ENCODE results near the gene LAMTOR2.

GRCh38 chr1:156064615-156065014, 10.0 kb downstream of the LAMTOR2 start:
- TF ChIP-seq RAD21 (conservative IDR thresholded peaks at IDR 0.05) (no peak), SMC3 (conservative IDR thresholded peaks at IDR 0.05; ENCODE audit: poor library complexity) (no peak), CTCF (IDR thresholded peaks at IDR 0.05; ENCODE audit: poor library complexity, severe bottlenecking) (no peak), EZH2 (IDR thresholded peaks at IDR 0.05; ENCODE audit: borderline replicate concordance, insufficient read depth, low read length, poor library complexity, severe bottlenecking) (no peak), POLR2AphosphoS5 (IDR thresholded peaks at IDR 0.05) (no peak), REST (IDR thresholded peaks at IDR 0.05; ENCODE audit: borderline replicate concordance) (no peak), EP300 (conservative IDR thresholded peaks at IDR 0.05; ENCODE audit: poor library complexity, severe bottlenecking) (no peak), MXI1 (conservative IDR thresholded peaks at IDR 0.05; ENCODE audit: poor library complexity, severe bottlenecking) (no peak)
